Kidney (tissue), 14 donors: Measurements from ENCODE around the gene HP1BP3. TPM values are rescaled to one million over a fixed set of nuclear protein-coding genes. Genes with fewer than 3 reads are reported as not detected.

Experiments
- DNase-seq, 5 donors: peaks; one replicate each; pipeline ENCODE4 v3.0.0-alpha.2; 2013 to 2020
- FAIRE-seq: peaks from 2 replicates; lab custom pipeline; 2012; peaks lifted over from hg19 to GRCh38; lab: Jason Lieb, UNC
- H3K27ac ChIP-seq, 2 donors: one replicate each; pipeline ENCODE4 v1.7.0; 2013; ENCODE audit warnings: low read depth in 2 of 2, low read length in 2 of 2, inconsistent platforms in 1 of 2
- H3K27me3 ChIP-seq: one replicate; pipeline ENCODE4 v1.7.1; 2013; ENCODE audit warnings: low read length, inconsistent platforms; ENCODE audit not compliant: control insufficient read depth, insufficient read depth
- H3K36me3 ChIP-seq, 3 donors: one replicate each; pipeline versions ENCODE4 v1.7.0 to v1.7.1; 2013; ENCODE audit warnings: low read length in 3 of 3, control low read depth in 1 of 3, inconsistent platforms in 1 of 3; ENCODE audit not compliant: insufficient read depth in 3 of 3, control insufficient read depth in 2 of 3
- H3K4me1 ChIP-seq, 3 donors: one replicate each; pipeline versions ENCODE4 v1.7.0 to v1.7.1; 2013; ENCODE audit warnings: low read length in 3 of 3, inconsistent platforms in 1 of 3, low read depth in 1 of 3; ENCODE audit not compliant: control insufficient read depth in 2 of 3, insufficient read depth in 2 of 3
- H3K4me3 ChIP-seq, 3 donors: one replicate each; pipeline versions ENCODE4 v1.7.0 to v1.8.1; 2013; ENCODE audit warnings: low read length in 3 of 3, control low read depth in 1 of 3, inconsistent platforms in 1 of 3
- H3K9ac ChIP-seq, 3 donors: one replicate each; pipeline versions ENCODE4 v1.7.0 to v1.7.1; 2013; ENCODE audit warnings: low read length in 3 of 3, control low read depth in 1 of 3, inconsistent platforms in 1 of 3
- H3K9me3 ChIP-seq, 3 donors: one replicate each; pipeline versions ENCODE4 v1.7.0 to v1.7.1; 2013; ENCODE audit warnings: low read length in 3 of 3, control low read depth in 1 of 3, inconsistent platforms in 1 of 3; ENCODE audit not compliant: control insufficient read depth in 2 of 3, insufficient read depth in 1 of 3
- CTCF ChIP-seq: IDR thresholded peaks from 3 replicates; pipeline ENCODE4 v1.5.1; 2012; ENCODE audit warnings: mild to moderate bottlenecking, moderate library complexity, borderline replicate concordance; ENCODE audit not compliant: insufficient read depth; ENCODE audit errors: extremely low read depth
- intact Hi-C: fragments of 100-400 bp; cut with DNase I; formaldehyde crosslinking; loops from one replicate; pipeline ENCODE4 v1.11.1; 2022
- polyA plus RNA-seq: library from polyadenylated mRNA; stranded (reverse); fragments of 350-450 nt; fragmentation: Illumina TruSeq; extraction: RNeasy Lipid Tissue Mini Kit (QIAGEN cat#74804); gene quantifications from one replicate; pipeline ENCODE4 v1.2.3, GENCODE V29; 2014; ENCODE audit warnings: low read depth, low replicate concordance; ENCODE audit not compliant: insufficient read depth
- total RNA-seq: library from RNA; stranded (reverse); fragmentation: NEBNext Ultra II Directional; extraction: Animal tissue kit (Norgen Biotek cat#: 25700); gene quantifications from one replicate; pipeline ENCODE4 v1.2.1, GENCODE V29; 2021
- donor health status: control.
- donor health status: control.
- donor health status: control.
- donor health status: control.
- donor health status: control.
- donor health status: DM: yes; HTN: yes; CAD: no.
- donor health status: Normal renal cell carcinoma (clear cell type).

Gene HP1BP3
- total and polyA plus RNA-seq, 2 donors from 2014 or later, result 52.4 to 198 TPM

GRCh38 chr1:20763417-20763816 lies 23.7 kb downstream of the HP1BP3 start:
- Histone ChIP-seq H3K27ac (no peak overlapping the region), H3K27me3 (no peaks in the 10 kb centered on the region), H3K36me3 (peaks cover 11 to 45% (median 27%) of the 10 kb centered on the region in 3 donors), H3K4me1 (no peaks in the 10 kb centered on the region), H3K9me3 (no peaks in the 10 kb centered on the region), H3K9ac (no peak overlapping the region), H3K4me3 (no peak overlapping the region)
- FAIRE-seq, result no peak
- DNase-seq, result no peak
- intact Hi-C loops, result no loop called here
- no peak for TF ChIP-seq CTCF

- no peak for DNase-seq
- H3K4me3 ChIP-seq, result no peak overlapping the region
- H3K9ac ChIP-seq, result no peak overlapping the region
- intact Hi-C loops, result no loop called here
- no peak overlapping the region for H3K27ac ChIP-seq
- H3K27me3 ChIP-seq, result no peaks in the 10 kb centered on the region
- H3K4me1 ChIP-seq, result no peaks in the 10 kb centered on the region
- peaks cover 11 to 45% (median 24%) of the 10 kb centered on the region in 3 donors for H3K36me3 ChIP-seq
- H3K9me3 ChIP-seq, result no peaks in the 10 kb centered on the region
- TF ChIP-seq CTCF, result no peak
- FAIRE-seq, result no peak
These were observed 26.8 kb downstream of the HP1BP3 start for GRCh38 chr1:20760322-20760721.

- Histone ChIP-seq H3K4me3 (no peak overlapping the region), H3K9me3 (no peaks in the 10 kb centered on the region), H3K4me1 (no peaks in the 10 kb centered on the region), H3K9ac (no peak overlapping the region), H3K36me3 (peaks cover 0 to 35% (median 4%) of the 10 kb centered on the region in 3 donors), H3K27me3 (no peaks in the 10 kb centered on the region), H3K27ac (no peak overlapping the region)
- FAIRE-seq, result no peak
- TF ChIP-seq CTCF, result no peak
- intact Hi-C loops, result no loop called here
- no peak for DNase-seq
These were observed 33.5 kb downstream of the HP1BP3 start for GRCh38 chr1:20753589-20753988.

GRCh38 chr1:20751462-20751990 lies 35.6 kb downstream of the HP1BP3 start:
- H3K27ac ChIP-seq, result no peak overlapping the region
- DNase-seq, result no peak
- FAIRE-seq, result no peak
- H3K4me1 ChIP-seq, result no peaks in the 10 kb centered on the region
- no peak overlapping the region for H3K9ac ChIP-seq
- no peak for TF ChIP-seq CTCF
- no peaks in the 10 kb centered on the region for H3K9me3 ChIP-seq
- H3K27me3 ChIP-seq, result no peaks in the 10 kb centered on the region
- peaks cover 0 to 45% (median 11%) of the 10 kb centered on the region in 3 donors for H3K36me3 ChIP-seq
- H3K4me3 ChIP-seq, result no peak overlapping the region
- intact Hi-C loops, result no loop called here
